HL-60 (cell line): ENCODE results near the gene GPAM.

ENCODE experiments used
- DNase-seq, 2 experiments: peaks; one replicate each; pipeline ENCODE4 v3.0.0-alpha.2; 2010 to 2020; ENCODE audit warnings: low read depth in 1 of 2, low spot score in 1 of 2
- H3K27ac ChIP-seq: fragments of 250-450 bp; sonication (Bioruptor Pico); replicated peaks from 2 replicates; pipeline ENCODE4 v1.5.1; 2020; ENCODE audit warnings: mild to moderate bottlenecking, moderate library complexity
- H3K27me3 ChIP-seq: fragments of 250-450 bp; sonication (Bioruptor Pico); 2 replicates; pipeline ENCODE4 v1.5.1; 2021; ENCODE audit warnings: mild to moderate bottlenecking, moderate library complexity; ENCODE audit not compliant: insufficient read depth, poor library complexity, severe bottlenecking
- H3K4me3 ChIP-seq: replicated peaks from 2 replicates; pipeline ENCODE4 v1.5.1; 2011; ENCODE audit warnings: mild to moderate bottlenecking, control low read depth, low read length; ENCODE audit not compliant: insufficient read depth
- CTCF ChIP-seq: IDR thresholded peaks from one replicate; pipeline ENCODE4 v1.5.1; 2011; ENCODE audit warnings: low read length, control low read depth, inconsistent platforms; ENCODE audit not compliant: insufficient read depth
- GABPA ChIP-seq: IDR thresholded peaks from 2 replicates; pipeline ENCODE4 v1.6.1; 2012; ENCODE audit warnings: low read depth
- POLR2AphosphoS5 ChIP-seq: IDR thresholded peaks from 2 replicates; pipeline ENCODE4 v1.6.1; 2012; ENCODE audit warnings: low read depth
- REST ChIP-seq: IDR thresholded peaks from 2 replicates; pipeline ENCODE4 v1.6.1; 2012; ENCODE audit warnings: low read depth; ENCODE audit not compliant: insufficient replicate concordance
- SPI1 ChIP-seq: IDR thresholded peaks from 2 replicates; pipeline ENCODE4 v1.6.1; 2012; ENCODE audit warnings: low read depth, mild to moderate bottlenecking, borderline replicate concordance

GPAM gene

DNA sequence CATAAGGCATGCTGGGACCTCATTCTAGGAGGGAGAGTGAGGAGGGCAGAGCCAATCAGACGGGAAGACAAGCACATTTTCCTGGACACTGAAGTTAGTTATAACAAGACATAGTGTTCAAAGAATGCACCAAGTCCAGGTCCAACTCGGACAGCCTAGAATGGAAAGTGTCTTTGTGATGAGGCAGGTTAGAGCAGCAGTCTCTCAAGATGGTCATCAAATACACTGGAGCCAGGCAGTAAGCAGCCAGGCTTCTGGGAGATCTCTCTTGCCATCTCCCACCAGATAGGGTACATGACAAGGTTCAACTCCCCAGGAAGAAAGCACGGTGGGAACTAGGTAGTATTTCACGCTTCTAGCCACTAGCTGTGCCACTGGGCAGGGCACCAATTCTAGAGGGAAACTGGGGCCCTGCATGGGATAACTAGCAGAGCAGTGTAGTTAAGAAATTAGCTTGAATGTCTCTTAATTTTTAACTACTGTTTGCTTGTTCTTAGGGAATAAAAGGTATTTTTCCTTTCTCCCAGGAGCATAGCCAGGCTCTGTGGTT is 7.6 kb upstream of the GPAM start:
- no peak overlapping the region for H3K4me3 ChIP-seq
- peaks cover 2% of the 10 kb centered on the region for H3K27me3 ChIP-seq
- DNase-seq, result no peak
- no peak for TF ChIP-seq REST
- TF ChIP-seq GABPA, result no peak
- TF ChIP-seq SPI1, result no peak
- no peak for TF ChIP-seq CTCF
- TF ChIP-seq POLR2AphosphoS5, result no peak
- H3K27ac ChIP-seq, result no peak overlapping the region

GRCh38 chr10:112189465-112189864 is 5.9 kb upstream of the GPAM start:
- H3K27me3 ChIP-seq, result peaks cover 2% of the 10 kb centered on the region
- DNase-seq, result no peak
- TF ChIP-seq SPI1 (no peak), GABPA (no peak), POLR2AphosphoS5 (no peak), CTCF (no peak), REST (no peak)
- H3K4me3 ChIP-seq, result no peak overlapping the region
- H3K27ac ChIP-seq, result no peak overlapping the region

- Histone ChIP-seq H3K4me3 (no peak overlapping the region), H3K27ac (no peak overlapping the region), H3K27me3 (no peaks in the 10 kb centered on the region)
- no peak for DNase-seq
- TF ChIP-seq SPI1 (no peak), POLR2AphosphoS5 (no peak), GABPA (no peak), REST (no peak), CTCF (no peak)
Observed at GRCh38 chr10:112187527-112187926, 4.0 kb upstream of the GPAM start.
